NCI-H774 (cell line): Measurements from ENCODE around the gene FAM219A.
"Not testable (repeated sequence)": the region's sequence is repeated elsewhere in the genome, so short reads cannot be mapped to it uniquely, and the experiment has no call there.

Experiments used
- DNase-seq: peaks from one replicate; lab custom pipeline; 2025; lab: John Stamatoyannopoulos, UW

The FAM219A gene

DNA sequence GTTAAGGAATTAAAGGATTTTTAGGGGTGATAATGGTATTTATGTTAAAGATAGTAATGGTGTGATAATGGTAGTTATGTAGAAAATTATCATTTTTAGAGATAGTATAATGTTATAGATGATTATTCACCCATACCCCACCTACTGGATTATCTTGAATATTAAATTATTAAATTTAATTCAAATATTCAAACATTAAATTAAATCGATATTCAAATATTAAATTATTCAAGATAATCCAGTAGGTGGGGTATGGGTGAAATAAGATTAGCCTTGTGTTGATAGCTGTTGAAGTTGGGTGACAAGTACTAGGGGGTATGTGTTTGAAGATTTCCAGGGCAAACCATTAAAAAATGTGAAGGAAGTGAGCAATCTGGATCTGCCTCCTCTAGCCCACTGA lies 15.6 kb downstream of the FAM219A start:
- DNase-seq: no peak

DNA sequence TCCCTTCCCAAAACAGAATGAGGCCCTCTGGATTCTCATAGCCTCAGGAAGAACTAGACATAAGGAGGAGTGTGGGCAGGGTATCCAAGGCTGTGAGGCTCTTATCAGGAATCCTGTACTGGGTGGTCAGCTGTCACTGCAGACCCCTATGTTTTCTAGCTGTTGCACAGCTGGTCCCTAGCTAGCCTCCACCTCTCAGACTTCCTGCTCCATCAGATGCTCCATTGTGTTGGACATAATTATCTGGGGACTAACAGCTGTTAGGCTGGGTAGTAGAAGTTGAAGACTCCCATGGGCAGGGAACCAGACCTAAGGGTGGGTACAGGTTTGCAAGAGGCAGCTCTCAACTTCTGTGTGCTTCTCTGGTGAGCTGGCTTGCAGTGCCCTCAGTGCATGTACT lies 18.4 kb downstream of the FAM219A start:
- DNase-seq: no peak

DNA sequence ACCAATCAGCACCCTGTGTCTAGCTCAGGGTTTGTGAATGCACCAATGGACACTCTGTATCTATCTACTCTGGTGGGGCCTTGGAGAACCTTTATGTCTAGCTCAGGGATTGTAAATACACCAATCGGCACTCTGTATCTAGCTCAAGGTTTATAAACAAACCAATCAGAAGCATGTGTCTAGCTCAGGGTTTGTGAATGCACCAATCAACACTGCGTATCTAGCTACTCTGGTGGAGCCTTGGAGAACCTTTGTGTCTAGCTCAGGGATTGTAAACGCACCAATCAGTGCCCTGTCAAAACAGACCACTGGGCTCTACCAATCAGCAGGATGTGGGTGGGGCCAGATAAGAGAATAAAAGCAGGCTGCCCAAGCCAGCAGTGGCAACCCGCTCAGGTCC lies 19.9 kb downstream of the FAM219A start:
- not testable (repeated sequence) for DNase-seq

DNA sequence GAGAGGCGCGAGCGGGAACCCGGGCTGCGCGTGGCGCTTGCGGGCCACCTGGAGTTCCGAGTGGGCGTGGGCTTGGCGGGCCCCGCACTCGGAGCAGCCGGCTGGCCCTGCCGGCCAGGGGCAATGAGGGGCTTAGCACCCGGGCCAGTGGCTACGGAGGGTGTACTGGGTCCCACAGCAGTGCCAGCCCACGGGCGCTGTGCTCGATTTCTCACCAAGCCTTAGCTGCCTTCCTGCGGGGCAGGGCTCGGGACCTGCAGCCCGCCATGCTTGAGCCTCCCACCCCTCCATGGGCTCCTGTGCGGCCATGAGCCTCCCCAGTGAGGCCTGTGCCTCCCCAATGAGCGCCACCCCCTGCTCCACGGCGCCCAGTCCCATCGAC lies 20.5 kb downstream of the FAM219A start:
- not testable (repeated sequence) for DNase-seq

DNA sequence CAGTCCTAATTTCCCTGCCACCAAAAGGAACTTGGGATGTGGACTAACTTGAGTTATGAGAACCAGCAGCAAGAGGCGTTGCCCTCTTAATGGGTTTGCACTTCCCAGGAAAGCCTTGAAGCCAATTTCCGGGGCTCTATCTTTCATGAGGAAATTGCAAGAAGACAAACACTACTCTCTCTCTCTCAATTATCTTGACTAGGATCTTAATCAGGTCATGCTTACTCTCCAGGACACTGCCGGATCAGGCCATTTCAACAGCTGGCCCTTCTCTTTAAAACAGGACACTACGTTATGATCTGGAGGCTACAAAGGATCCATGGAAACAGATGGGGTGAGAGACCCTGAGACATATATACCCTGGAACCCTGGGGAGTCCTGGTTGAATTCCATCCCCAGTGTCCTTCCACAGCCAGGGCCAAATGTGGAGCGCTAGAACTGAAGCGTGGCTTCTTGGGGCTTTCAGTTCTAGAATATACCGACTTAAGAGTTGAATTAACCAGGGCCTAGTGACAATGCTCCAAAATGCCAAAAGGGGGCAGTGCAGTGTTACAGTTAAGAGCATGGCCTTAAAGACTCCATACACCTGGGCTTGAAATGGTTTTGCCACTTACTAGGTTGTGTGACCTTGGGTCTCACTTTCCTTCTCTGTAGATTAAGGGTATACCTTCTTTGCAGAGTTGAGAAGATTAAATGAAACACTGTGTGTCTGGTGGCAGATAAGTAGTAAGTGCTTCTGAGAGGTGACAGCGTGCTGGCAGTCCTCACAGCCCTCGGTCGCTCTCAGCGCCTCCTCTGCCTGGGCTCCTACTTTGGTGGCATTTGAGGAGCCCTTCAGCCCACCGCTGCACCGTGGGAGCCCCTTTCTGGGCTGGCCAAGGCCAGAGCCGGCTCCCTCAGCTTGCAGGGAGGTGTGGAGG lies 21.1 kb downstream of the FAM219A start:
- DNase-seq: peak; percentile 22

DNA sequence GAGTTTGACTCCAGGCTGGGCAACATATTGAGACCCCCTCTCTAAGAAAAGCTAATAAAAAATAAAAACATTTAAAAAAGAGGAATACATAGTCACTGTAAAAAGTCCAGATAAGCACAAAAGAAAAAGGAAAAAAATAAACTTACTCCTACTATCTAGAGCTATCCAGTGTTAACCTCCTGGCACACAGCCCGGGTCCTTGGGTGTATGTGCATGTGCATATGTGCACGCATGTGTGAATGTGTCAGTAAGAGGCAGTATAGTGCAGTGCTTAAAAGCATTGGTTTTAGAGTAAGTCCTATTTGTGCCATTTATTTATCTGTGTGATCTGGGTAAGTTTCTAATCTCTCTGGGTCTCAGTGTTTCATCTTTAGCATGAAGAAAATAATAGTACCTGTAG lies 26.7 kb downstream of the FAM219A start:
- DNase-seq: no peak

DNA sequence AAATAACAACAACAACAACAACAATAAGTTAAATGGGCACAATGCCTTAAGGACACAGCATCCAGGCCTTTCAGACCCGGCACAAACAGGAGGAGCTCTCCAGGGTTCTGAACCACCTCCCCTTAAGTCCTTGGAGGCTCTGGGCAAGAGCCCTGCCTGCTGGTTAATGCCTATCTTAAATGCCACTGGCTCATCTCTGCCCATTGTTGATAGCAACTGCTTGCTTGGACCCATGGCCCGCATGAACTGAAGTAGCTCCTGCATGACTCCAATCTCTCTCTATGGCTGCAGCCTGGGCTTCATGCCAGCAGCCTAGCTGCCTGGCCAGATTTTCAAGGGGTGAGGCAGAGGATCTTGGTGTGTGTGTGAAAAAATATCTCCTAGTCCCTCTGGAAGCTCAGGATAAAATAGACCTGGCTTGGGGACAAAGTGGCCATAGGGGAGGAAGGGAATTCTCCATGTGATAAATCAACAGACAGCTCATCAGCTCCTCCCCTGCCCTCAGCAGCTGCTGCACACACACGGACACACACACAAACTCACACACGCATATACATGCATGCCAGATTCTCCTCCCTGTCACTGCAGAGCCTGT lies 27.4 kb downstream of the FAM219A start:
- peak; percentile 43 for DNase-seq

DNA sequence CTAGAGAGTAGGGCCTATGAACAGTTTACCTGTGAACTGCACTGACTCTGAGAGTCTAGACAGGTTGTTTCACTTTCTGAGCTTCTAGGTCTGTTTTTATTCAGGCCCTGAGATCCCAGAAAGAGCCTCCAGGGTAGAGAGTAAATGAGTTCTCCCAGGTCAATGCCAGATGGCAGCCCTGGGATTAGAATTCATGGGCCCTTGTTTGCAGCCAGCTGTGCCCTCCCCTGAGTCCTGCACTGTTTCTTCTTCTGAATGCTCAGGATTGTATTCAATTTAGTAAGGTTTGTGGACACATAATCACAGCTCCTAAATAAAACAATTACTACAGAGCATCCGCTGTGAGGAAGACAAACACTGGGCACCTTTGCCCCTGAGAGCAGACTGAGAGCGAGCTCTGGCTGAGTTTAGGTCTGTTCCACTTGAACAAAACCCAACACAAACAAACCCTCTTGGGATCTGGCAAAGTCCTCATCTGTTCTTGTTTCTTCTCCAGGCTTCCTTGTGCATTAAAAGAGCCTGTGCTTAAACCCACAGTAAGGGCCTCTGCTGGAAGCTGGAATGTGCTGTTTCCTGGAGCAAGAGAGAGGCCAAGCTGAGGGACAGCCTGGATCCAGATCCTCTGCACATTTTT lies 29.9 kb downstream of the FAM219A start:
- DNase-seq: no peak

DNA sequence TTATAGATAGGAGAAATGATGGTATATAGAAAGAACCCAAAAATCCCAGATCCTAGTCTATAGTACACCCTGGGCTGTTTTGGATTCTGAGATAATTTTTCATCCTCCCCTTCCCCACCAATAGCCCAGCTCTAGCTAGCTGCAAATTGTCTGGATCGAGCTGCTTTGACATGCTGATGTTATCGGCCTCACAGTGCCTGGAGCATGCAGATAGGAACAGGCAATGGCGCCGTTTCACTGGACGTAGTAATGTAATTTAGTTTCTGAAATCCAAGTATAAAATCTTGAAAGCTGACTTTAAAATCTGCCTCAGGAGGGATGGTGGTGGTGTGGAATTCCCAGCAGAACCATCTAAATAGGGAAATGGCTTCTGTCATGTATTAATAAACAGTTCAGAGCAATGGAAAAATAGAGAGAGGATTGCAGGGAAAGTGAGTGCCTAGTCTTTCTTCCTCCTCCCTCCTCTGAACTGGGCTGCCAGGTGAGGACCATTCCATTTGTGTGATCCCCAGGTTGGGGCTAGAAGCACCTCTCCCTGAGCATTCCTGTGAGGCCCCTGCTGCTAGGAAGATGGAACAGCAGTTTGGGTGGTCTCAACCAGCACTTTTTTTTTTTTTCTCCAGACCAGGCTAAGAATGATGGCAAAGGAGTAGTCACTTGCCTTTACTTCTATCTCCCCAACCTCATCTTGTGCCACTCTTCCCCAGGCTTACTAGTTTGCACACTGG lies 31.9 kb downstream of the FAM219A start:
- DNase-seq: no peak

DNA sequence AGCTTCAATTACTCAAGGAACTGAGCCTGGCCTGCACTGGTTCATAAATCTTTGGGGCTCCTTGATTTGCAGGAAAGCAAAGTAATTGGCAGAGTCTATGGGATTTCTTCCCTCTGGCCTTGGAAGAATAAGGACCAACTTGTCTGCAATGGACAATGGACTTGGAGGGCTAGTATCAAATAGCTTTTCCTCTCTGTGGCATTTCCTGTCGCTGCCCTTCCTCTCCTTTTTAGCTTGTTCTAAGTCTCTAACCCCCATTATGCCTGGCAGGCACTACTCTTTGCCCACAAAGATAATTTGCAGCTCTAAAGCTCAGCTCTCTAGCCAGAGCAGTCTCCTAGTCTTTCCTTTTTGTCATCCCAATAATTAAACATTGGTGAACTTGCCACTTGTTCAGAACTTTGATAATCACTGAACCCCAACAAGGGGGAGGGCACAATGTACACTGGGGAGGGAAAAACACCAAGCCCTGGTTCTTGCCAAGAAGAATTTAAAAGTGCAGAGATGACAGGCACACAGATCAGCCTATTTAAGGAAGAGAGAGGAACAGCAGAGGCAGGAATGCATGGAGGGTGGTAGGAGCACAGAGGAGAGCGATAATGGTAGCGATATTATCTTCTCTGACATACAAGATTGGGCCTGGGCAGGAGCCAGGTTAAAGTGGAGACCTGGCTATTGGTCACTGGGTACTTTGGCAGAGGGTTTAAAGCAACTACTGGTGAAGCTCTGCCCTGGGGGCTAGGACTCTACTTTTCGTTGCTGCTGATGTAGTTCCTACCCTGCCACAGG lies 38.5 kb downstream of the FAM219A start:
- DNase-seq: no peak

DNA sequence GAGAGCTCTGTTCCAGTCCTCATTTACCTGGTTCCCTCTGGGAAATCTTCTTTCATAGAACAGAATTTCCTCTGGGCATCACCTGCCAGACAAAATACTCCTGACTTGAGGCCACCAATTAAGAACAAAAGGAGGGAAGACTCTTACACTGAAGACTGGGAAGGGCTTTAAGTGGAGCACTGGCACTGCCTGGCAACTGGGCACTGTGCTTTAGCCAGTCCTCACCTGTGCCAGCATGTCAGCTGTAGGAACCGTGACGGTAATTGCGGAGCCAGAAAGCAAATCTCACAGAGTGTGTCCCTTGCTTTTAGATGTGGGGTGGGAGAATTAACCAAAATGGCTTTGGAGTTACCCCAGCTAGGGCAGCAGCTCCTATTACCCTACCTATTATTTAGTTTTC lies 40.6 kb downstream of the FAM219A start:
- DNase-seq: peak; percentile 28

DNA sequence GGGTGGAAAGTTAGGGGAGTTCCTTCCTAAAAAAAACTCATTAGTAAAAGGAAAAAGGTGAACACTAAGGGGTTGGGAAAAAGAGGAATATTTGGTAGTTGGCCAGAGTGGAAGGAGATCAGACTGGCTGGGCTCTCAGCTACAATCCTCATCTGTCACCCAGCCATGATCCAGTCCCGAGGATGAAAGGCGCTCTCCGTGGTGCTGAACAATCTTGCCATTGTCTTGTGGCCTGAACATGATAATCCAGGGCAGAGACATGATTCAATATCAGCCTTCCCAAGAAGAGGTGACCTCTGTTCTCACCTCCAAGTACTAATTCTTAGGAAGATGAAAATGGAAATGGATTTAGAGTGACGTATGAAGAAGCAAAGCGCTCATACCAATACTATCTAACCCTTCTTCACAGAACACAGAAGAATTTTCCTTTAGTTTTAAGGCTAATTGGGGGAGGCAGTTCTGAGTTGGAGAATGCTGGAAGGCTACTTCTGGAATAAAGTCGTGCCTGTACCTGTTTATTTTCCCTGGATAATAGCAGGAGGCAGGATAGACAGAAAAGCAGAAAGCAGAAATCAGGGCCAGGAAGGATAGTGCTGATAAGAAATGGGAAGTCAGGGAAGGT lies 45.0 kb downstream of the FAM219A start:
- DNase-seq: no peak

DNA sequence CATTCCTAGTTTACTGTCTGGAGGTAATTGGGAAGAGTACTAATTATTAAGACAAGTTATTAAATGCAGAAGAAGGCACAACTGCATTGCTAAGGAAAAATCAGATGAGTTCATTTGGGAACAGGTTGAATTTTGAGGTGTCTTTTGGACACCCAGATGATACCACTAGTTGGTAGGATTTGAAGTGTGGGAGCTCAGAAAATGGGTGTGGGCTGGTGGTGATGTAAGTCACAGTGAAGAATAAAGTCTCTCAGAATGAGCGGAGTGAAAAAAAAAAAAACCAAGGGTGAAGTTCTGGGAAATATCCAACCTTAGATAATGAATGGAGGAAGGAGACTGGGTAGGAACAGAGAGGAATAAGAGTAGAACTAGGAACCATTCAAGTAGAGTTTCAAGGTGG lies 46.0 kb downstream of the FAM219A start:
- DNase-seq: no peak

DNA sequence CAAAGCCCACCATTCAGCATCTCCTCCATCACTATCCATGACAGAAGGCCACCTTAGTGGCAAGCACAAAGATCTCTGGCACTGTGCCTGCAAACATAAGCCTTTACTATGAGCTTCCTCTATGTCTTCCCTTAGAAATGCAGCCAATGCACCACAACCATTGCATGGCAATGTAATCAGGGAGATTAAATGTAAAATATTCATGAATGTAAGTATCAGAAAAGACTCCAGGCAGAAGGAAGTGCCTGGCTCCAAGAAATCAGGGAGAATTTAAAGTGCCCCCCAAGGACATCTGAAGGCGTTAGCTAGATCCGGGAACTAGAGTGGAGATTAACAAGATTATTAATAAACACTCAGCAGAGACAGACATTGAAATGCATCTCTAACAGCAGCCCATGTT lies 49.2 kb downstream of the FAM219A start:
- DNase-seq: no peak

DNA sequence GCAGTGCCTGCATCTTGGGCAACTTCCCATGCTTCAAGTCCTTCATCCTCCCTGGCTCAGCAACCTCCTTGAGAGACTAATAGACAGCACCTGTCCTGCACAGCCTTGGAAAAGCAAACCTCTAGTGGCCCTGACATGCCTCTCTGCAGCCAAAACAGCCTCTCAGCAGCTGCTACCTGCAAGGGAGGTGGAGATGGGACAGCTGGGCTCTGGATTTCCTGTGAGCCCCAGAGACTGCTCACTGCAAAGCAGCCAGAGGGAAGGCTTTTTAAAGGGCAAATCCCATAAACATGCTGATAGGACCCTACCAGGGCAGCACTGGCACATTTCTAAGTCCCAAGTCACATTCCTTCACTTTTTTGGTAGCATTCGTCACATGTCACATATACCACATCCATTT lies 50.2 kb downstream of the FAM219A start:
- no peak for DNase-seq

DNA sequence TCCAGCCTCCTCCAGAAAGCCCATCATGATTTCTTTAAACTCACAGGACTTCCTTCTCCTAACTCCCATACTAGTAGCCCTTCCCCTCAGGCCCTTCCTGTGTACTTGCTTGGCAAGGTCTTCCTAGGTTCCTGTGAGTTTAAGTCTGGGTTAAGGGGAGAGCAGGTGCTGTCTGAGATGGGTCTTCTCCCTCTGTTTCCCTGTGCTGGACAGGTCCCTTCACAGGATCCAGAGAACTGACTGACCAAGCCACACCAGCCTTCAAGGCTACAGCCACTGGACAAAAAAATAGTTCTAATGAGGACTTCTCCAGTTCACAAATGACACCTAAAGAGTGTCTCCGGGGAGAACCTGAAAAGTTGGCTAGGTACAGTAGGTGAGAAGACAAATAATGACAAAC lies 52.2 kb downstream of the FAM219A start:
- no peak for DNase-seq

DNA sequence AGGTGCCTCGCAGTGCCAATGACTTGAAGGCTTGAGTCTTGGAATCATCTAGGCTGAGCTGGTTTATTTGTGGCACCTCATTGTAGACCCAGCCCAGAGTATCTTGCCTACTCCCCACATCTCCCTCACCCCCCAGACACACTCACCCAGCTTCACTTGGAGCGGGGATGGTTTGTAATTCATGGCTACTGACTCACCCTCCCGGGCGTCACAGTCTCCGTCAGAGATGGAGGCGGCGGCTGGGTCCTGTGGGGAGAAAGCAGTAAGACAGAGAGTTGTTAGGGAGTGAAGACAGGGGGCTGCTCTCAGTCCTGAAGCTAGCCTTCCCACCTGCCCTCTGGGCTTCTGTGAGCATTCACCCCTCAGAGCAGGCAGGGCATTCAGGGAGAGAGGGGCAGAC lies 52.7 kb downstream of the FAM219A start:
- DNase-seq: no peak

DNA sequence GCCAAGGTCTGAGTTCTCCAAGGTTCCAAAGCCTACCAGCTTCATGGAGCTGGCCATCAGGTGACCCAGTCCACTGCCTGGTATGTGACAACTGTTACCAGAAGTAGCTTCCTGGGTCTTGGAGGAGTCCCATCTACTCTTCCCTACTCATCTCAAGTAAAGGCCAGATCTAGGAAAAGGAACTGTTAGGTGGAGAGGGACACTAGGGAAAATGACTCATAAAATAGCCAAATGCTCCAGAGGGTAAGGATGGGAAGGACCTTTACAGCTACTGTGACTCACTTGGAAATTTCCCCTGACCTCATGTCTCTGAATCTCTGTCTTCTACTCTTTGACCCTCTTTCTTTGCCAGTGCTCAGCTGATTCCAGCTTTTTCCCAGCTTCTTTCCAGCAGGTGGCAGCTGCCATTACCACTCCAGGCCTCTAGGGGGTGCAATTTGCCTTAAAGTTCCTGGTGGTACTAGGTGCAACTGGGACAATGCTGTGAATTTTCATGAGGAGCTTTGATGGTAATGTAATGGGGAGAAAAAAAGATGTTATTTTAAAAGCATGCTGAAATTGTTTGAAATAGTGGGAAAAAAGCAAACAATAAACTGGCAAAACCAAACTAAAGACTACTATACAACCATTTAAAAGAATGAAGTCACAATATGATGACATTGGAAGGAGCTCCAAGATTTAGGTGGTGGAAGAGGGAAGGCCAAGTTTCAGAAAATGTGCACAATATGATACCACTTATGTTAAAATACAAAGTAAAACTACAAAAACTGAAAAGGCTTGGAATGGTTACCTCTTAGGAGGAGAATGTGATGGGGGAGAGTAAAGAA lies 54.6 kb downstream of the FAM219A start:
- DNase-seq: peak; percentile 23

DNA sequence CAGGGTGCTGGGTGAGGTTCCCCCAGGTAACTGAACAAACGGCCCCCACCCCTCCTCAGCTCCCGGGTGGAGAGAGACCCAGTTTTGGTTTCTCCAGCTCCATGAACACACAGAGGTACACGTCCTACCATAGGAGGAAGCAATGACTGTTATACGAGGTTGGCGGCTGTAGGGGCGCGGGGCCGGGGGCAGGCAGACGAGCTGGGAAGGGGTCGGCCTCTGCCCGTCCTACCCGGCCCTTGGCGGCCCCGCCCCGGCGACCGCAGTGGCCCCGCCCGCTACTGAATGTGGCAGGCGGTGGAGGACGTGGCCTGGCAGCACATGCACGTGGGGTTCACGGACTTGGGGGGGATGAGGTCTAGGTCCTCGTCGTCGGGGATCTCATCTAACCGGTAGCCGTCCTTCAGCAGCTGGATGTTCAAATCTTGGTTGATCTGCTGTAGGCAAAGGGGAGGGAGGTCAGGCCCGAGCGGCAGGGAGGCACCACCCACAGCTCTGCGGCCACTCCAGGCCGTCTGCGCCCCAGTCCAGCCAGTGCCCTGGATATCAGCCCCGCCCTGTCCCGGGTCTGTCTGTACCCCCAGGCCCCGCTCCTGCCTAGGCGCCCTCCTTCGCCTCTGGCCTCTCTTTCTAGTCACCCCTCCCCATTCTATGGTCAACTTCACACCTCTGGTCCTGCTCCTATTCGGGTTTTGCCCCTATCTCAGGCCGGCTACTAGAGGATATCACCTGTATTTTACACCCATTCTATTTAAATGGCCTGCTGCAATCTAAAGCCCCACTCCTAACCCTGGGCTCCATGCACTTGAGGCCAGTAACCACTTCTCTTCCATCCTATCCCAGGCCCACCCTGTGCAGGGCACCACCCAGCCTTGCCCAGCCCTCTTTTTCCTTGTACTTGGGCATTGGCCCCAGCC lies 57.4 kb downstream of the FAM219A start:
- no peak for DNase-seq
